Stomach (tissue), 9 donors: ENCODE results near the gene GJB3. TPM values are rescaled to one million over a fixed set of nuclear protein-coding genes. Genes with fewer than 3 reads are reported as not detected.
A peak's percentile ranks its signal among the peaks of the same experiment; 100 is the strongest.

Experiments used
- DNase-seq, 2 donors: peaks; one replicate each; pipeline versions ENCODE4 v3.0.0 to v3.0.0-alpha.2; 2013 to 2019
- H3K27ac ChIP-seq, 5 donors: fragments of 200-600 bp in 4 of 5; sonication (generic) in 4 of 5; one replicate each; pipeline ENCODE4 v1.5.1; 2013 to 2019; ENCODE audit warnings: mild to moderate bottlenecking in 1 of 5, moderate library complexity in 1 of 5
- H3K27me3 ChIP-seq, 3 donors: fragments of 200-600 bp; sonication (generic); one replicate each; pipeline ENCODE4 v1.5.1; 2017 to 2019; ENCODE audit warnings: mixed run types in 1 of 3
- H3K36me3 ChIP-seq, 4 donors: fragments of 200-600 bp; sonication (generic); 1 replicate in 3 of 4; 2 replicates in 1 of 4; pipeline ENCODE4 v1.5.1; 2016 to 2019
- H3K4me1 ChIP-seq, 4 donors: fragments of 200-600 bp; sonication (generic); one replicate each; pipeline ENCODE4 v1.5.1; 2016 to 2019
- H3K4me3 ChIP-seq, 4 donors: fragments of 200-600 bp; sonication (generic) in 3 of 4; one replicate each; pipeline ENCODE4 v1.5.1; 2016 to 2019; ENCODE audit warnings: mild to moderate bottlenecking in 1 of 4
- H3K9me3 ChIP-seq, 4 donors: fragments of 200-600 bp; sonication (generic); one replicate each; pipeline ENCODE4 v1.5.1; 2016 to 2019
- EP300 ChIP-seq: sonication (generic); formaldehyde crosslinking; IDR thresholded peaks from one replicate; pipeline ENCODE4 v1.6.1; 2017; ENCODE audit warnings: antibody characterized with exemption
- POLR2A ChIP-seq, 4 donors: fragments of 450-650 bp; IDR thresholded peaks; one replicate each; pipeline ENCODE4 v1.6.1; 2016; ENCODE audit warnings: antibody characterized with exemption in 4 of 4, control low read depth in 2 of 4, mild to moderate bottlenecking in 1 of 4, moderate library complexity in 1 of 4
- POLR2AphosphoS5 ChIP-seq, 3 donors: sonication (generic); formaldehyde crosslinking; IDR thresholded peaks; one replicate each; pipeline ENCODE4 v1.6.1; 2016; ENCODE audit warnings: antibody characterized with exemption in 3 of 3
- WGBS, 5 donors: extraction: QIAGEN DNeasy Blood & Tissue Kit in 3 of 5; methylation state at CpG; one replicate each; pipeline versions ENCODE4 v1.1.5 to v1.1.7; 2013 to 2018; 5-methylcytosine and 5-hydroxymethylcytosine counted together
- intact Hi-C: fragments of 100-400 bp; cut with DNase I; formaldehyde crosslinking; loops from one replicate; pipeline ENCODE4 v1.15.1; 2023; ENCODE audit warnings: low total_unique reads
- polyA plus RNA-seq, 3 donors: library from polyadenylated mRNA; stranded (reverse); fragments of 200-250 nt; gene quantifications; one replicate each; pipeline ENCODE4 v1.2.3, GENCODE V29; 2013
- total RNA-seq, 5 donors: library from RNA; depleted of rRNA; stranded (reverse); fragments of >200 nt; gene quantifications; one replicate each; pipeline versions ENCODE4 v1.1.0 to v1.2.3, GENCODE V29; 2014 to 2016
- TF ChIP-seq, protein P1 (sequence below), 7 experiments: fragments of 450-650 bp in 4 of 7; fragments of 200-600 bp in 3 of 7; sonication (generic) in 3 of 7; IDR thresholded peaks; one replicate each; pipeline ENCODE4 v1.5.1; 2016 to 2019; ENCODE audit warnings: antibody characterized with exemption in 7 of 7, control low read depth in 2 of 7, mild to moderate bottlenecking in 1 of 7
- donor health status: healthy with polysubstance abuse.
- donor health status: Bipolar disorder and iron deficiency.
- donor health status: healthy.

Gene GJB3
- total and polyA plus RNA-seq, 8 donors: 0.58 to 32.3 (median 1.8) TPM; not detected in 1

DNA sequence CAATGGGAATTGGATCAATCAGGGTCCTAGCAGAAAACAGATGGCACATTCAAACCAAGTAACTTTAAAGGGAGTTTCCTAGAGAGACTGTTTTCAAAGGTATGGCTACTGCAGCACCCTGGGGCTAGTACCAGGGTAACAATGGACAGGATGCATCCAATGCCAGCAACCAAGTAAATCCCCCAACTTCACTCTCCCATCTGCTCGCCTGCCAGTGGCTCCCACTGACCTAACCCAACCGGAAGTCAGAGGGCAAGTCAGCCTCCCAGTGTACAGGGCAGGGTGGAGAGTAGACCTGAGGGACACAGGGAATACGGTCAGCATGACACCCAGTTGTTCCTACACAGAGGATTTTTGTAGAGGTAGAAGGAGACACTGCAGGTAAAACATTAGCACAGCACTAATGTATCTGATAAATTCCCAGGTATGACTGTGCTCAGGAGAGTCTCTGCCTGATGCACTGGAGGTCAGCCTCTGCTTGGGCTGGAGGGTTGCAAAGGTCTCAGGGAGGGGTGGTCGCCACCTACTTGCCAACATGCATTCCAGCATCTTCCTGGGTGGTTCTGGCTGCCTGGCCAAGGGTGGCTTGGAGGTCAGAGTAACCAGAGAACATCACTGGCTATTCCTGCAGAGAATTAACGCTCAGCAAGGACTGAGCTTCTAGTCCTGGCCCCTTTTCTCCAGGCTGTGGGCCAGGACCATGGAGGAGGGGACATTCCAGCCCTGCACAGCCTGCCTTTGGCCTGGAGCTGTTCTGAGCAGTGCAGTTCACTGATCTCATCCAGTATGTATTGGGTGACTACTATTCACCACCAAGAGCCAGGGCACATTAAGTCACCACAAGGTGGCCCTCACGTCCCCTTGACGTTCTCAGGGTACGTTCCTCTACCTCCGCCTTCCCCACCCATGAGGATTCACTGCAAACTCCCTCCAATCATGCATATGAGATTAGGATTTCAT, 6.7 kb downstream of the GJB3 start:
- Histone ChIP-seq H3K27ac (no peak overlapping the region), H3K4me1 (peaks cover 2 to 28% (median 15%) of the 10 kb centered on the region in 4 donors), H3K36me3 (peaks cover 0 to 7% (median 0%) of the 10 kb centered on the region in 4 donors), H3K4me3 (no peak overlapping the region), H3K27me3 (peaks cover 3 to 46% (median 5%) of the 10 kb centered on the region in 3 donors), H3K9me3 (no peaks in the 10 kb centered on the region)
- intact Hi-C loops: no loop called here
- 43 to 60% (median 52%) methylated on average over 8 to 9 of the region's 9 CpGs for WGBS, 5 donors
- peak in 1 of 2 donors; percentile 27 for DNase-seq
- TF ChIP-seq, protein P1, sequence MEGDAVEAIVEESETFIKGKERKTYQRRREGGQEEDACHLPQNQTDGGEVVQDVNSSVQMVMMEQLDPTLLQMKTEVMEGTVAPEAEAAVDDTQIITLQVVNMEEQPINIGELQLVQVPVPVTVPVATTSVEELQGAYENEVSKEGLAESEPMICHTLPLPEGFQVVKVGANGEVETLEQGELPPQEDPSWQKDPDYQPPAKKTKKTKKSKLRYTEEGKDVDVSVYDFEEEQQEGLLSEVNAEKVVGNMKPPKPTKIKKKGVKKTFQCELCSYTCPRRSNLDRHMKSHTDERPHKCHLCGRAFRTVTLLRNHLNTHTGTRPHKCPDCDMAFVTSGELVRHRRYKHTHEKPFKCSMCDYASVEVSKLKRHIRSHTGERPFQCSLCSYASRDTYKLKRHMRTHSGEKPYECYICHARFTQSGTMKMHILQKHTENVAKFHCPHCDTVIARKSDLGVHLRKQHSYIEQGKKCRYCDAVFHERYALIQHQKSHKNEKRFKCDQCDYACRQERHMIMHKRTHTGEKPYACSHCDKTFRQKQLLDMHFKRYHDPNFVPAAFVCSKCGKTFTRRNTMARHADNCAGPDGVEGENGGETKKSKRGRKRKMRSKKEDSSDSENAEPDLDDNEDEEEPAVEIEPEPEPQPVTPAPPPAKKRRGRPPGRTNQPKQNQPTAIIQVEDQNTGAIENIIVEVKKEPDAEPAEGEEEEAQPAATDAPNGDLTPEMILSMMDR (IDR thresholded peaks at IDR 0.05): no peak
- no peak for TF ChIP-seq POLR2AphosphoS5 (IDR thresholded peaks at IDR 0.05)
- TF ChIP-seq POLR2A (IDR thresholded peaks at IDR 0.05): no peak
- TF ChIP-seq EP300: no peak

DNA sequence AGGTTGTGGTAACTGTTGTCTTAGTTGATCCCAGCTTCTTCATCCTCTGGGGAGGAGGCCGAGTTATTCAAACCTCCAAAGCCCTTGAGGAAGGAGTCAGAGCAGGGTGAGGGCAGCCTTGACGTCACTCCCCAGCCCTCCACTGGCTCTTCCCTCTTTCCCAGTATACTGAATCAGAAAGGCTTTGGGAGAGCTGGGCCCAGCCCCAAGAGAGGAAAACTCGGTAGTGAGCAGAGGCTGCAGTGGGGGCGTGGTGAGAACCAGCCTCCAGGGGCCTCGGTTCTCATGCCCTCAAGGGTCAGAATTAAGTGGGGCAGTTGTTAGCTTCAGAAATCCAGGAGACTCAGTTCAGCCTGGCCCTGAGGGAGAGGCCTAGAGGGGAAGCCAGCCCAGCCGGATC, 10.0 kb downstream of the GJB3 start:
- Histone ChIP-seq H3K27me3 (peaks cover 6 to 55% (median 14%) of the 10 kb centered on the region in 3 donors), H3K9me3 (no peaks in the 10 kb centered on the region), H3K27ac (peak overlapping the region in 1 of 5 donors; percentile 42), H3K4me3 (no peak overlapping the region), H3K4me1 (peaks cover 9 to 35% (median 16%) of the 10 kb centered on the region in 4 donors), H3K36me3 (peaks cover 0 to 14% (median 5%) of the 10 kb centered on the region in 4 donors)
- intact Hi-C loops: loop anchor here (5.0 kb wide), 1 partner anchor 56 kb away; no protein-coding TSS in a partner anchor
- no peak for TF ChIP-seq POLR2A (IDR thresholded peaks at IDR 0.05)
- no peak for TF ChIP-seq EP300
- TF ChIP-seq, protein P1 (IDR thresholded peaks at IDR 0.05): no peak
- TF ChIP-seq POLR2AphosphoS5 (IDR thresholded peaks at IDR 0.05): no peak
- DNase-seq: no peak
- WGBS, 5 donors: 66 to 85% (median 79%) methylated on average over 4 to 6 of the region's 6 CpGs

DNA sequence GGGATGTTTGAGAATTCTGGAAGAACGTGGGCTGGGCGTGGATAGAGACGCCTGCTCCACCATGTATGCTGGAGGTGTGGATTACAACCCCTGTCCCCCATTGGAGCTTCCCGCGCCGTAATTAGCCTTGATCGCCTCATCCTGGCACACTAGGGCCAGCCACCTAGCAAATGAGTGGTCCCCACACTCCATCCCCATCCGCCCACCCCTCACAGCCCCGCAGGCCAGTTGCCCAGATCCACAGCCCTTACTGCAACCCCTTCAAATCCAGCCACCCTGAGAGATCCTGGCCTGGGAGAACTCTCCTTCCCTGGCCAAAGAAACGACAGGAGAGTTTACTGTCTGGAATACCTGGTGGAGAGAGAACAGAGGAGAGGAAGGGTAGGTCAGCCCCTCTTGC, 11.4 kb downstream of the GJB3 start:
- H3K27ac ChIP-seq: peak overlapping the region in 4 of 5 donors; percentile 0 to 59 (median 55)
- intact Hi-C loops: loop anchor here (5.0 kb wide), 1 partner anchor 55 kb away; no protein-coding TSS in a partner anchor

More for the DNA sequence above, 11.4 kb downstream of the GJB3 start:
- no peak for DNase-seq
- Histone ChIP-seq H3K9me3 (no peaks in the 10 kb centered on the region), H3K27me3 (peaks cover 6 to 47% (median 14%) of the 10 kb centered on the region in 3 donors), H3K36me3 (peaks cover 0 to 23% (median 5%) of the 10 kb centered on the region in 4 donors), H3K4me1 (peaks cover 9 to 26% (median 10%) of the 10 kb centered on the region in 4 donors), H3K4me3 (peak overlapping the region; percentile 14 to 48 (median 36))
- TF ChIP-seq EP300: no peak
- no peak for TF ChIP-seq POLR2AphosphoS5 (IDR thresholded peaks at IDR 0.05)
- TF ChIP-seq, protein P1 (IDR thresholded peaks at IDR 0.05): no peak
- 50 to 64% (median 58%) methylated on average over 10 of the region's 10 CpGs for WGBS, 5 donors
